ENCODE results near the gene TTLL10.

DNA sequence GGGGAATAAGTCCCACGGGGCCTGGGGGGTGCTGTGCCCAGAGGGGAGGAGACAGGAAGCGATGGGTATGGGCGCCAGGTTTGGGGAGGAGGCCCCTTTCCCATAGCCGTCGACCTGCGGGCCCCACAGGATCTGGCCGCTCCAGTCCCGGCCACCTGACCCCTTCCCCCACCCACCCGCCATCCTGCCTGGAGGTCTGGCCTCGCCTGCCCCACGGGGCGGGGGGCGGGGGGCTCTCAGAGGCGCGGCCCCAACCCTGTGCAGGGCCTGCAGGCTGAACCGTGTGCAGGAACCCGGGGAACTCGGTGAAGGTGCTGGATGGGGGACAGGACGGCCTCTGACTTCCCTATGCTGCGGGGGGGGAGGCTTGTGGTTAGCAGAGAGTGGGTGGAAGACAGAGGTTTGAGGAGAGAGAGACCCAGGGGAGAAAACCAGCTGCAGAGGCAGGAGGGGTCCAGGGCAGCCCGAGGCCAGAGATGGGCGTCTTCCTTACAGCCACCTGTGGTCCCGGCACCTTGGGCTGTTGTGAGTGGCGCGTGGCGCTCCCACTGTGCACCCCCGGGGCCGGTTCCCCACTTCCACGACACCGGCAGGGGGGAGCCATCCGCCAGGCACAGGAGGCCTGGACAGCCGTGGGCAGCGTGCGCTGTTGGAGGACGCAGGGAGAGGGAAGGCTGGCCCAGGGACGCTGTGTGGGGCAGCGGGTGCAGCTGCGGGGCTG is 35.2 kb downstream of the TTLL10 start:
- TF ChIP-seq, protein P1, sequence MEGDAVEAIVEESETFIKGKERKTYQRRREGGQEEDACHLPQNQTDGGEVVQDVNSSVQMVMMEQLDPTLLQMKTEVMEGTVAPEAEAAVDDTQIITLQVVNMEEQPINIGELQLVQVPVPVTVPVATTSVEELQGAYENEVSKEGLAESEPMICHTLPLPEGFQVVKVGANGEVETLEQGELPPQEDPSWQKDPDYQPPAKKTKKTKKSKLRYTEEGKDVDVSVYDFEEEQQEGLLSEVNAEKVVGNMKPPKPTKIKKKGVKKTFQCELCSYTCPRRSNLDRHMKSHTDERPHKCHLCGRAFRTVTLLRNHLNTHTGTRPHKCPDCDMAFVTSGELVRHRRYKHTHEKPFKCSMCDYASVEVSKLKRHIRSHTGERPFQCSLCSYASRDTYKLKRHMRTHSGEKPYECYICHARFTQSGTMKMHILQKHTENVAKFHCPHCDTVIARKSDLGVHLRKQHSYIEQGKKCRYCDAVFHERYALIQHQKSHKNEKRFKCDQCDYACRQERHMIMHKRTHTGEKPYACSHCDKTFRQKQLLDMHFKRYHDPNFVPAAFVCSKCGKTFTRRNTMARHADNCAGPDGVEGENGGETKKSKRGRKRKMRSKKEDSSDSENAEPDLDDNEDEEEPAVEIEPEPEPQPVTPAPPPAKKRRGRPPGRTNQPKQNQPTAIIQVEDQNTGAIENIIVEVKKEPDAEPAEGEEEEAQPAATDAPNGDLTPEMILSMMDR (IDR thresholded peaks at IDR 0.05): no peak
- TF ChIP-seq EP300 (IDR thresholded peaks at IDR 0.05) (no peak), POLR2A (IDR thresholded peaks at IDR 0.05) (no peak)

All from stomach (tissue), 4 donors.